Measurements from ENCODE around the gene STAG2.

The STAG2 gene

GRCh38 chrX:123976706-123977316 is 15.3 kb downstream of the STAG2 start:
- DNase-seq, result no peak

GRCh38 chrX:123983240-123983639 is 21.7 kb downstream of the STAG2 start:
- DNase-seq, result no peak

GRCh38 chrX:123986377-123986776 is 24.9 kb downstream of the STAG2 start:
- DNase-seq, result no peak

GRCh38 chrX:123988423-123989111 is 27.1 kb downstream of the STAG2 start:
- no peak for DNase-seq

- no peak for DNase-seq
Observed at GRCh38 chrX:123989235-123989634, 27.7 kb downstream of the STAG2 start.

- no peak for DNase-seq
Observed at GRCh38 chrX:123990169-123990568, 28.7 kb downstream of the STAG2 start.

GRCh38 chrX:123990602-123991001 is 29.1 kb downstream of the STAG2 start:
- DNase-seq, result no peak

GRCh38 chrX:123993326-123993725 is 31.8 kb downstream of the STAG2 start:
- DNase-seq, result no peak

GRCh38 chrX:123993904-123994635 is 32.6 kb downstream of the STAG2 start:
- DNase-seq, result no peak

- no peak for DNase-seq
Observed at GRCh38 chrX:123994730-123995129, 33.2 kb downstream of the STAG2 start.

GRCh38 chrX:124001581-124001980 is 40.1 kb downstream of the STAG2 start:
- no peak for DNase-seq

GRCh38 chrX:124005228-124005627 is 43.7 kb downstream of the STAG2 start:
- DNase-seq, result no peak

GRCh38 chrX:124010157-124010556 is 48.7 kb downstream of the STAG2 start:
- no peak for DNase-seq

- DNase-seq, result no peak
Observed at GRCh38 chrX:124010566-124010965, 49.1 kb downstream of the STAG2 start.

GRCh38 chrX:124015721-124016120 is 54.2 kb downstream of the STAG2 start:
- DNase-seq, result no peak

- DNase-seq, result no peak
Observed at GRCh38 chrX:124016825-124017224, 55.3 kb downstream of the STAG2 start.

GRCh38 chrX:124018023-124018422 is 56.5 kb downstream of the STAG2 start:
- no peak for DNase-seq

GRCh38 chrX:124023838-124024238 is 62.3 kb downstream of the STAG2 start:
- DNase-seq, result no peak

GRCh38 chrX:124026529-124026928 is 65.0 kb downstream of the STAG2 start:
- DNase-seq, result no peak

- no peak for DNase-seq
Observed at GRCh38 chrX:124028182-124028581, 66.7 kb downstream of the STAG2 start.

- no peak for DNase-seq
Observed at GRCh38 chrX:124030520-124030919, 69.0 kb downstream of the STAG2 start.

- DNase-seq, result no peak
Observed at GRCh38 chrX:124033821-124034220, 72.3 kb downstream of the STAG2 start.

- DNase-seq, result no peak
Observed at GRCh38 chrX:124035657-124036056, 74.2 kb downstream of the STAG2 start.

GRCh38 chrX:124042042-124042441 is 80.5 kb downstream of the STAG2 start:
- DNase-seq, result no peak
